ENCODE measurements around the gene PILRB. TPM values are rescaled to one million over a fixed set of nuclear protein-coding genes. Genes with fewer than 3 reads are reported as not detected.

Gene PILRB
- total RNA-seq, 2 donors from 2014 or later = 63.3 to 65.6 TPM

GRCh38 chr7:100407285-100408180, 49.6 kb downstream of the PILRB start:
- Histone ChIP-seq H3K27ac (no peak overlapping the region), H3K9me3 (no peaks in the 10 kb centered on the region), H3K4me3 (no peak overlapping the region), H3K4me1 (no peaks in the 10 kb centered on the region), H3K36me3 (replicated peaks in 1 of 2; ENCODE audit: insufficient read depth in 1 of 2, low read depth in 2 of 2) (no peaks in the 10 kb centered on the region), H3K27me3 (no peaks in the 10 kb centered on the region)
- TF ChIP-seq, protein P1, sequence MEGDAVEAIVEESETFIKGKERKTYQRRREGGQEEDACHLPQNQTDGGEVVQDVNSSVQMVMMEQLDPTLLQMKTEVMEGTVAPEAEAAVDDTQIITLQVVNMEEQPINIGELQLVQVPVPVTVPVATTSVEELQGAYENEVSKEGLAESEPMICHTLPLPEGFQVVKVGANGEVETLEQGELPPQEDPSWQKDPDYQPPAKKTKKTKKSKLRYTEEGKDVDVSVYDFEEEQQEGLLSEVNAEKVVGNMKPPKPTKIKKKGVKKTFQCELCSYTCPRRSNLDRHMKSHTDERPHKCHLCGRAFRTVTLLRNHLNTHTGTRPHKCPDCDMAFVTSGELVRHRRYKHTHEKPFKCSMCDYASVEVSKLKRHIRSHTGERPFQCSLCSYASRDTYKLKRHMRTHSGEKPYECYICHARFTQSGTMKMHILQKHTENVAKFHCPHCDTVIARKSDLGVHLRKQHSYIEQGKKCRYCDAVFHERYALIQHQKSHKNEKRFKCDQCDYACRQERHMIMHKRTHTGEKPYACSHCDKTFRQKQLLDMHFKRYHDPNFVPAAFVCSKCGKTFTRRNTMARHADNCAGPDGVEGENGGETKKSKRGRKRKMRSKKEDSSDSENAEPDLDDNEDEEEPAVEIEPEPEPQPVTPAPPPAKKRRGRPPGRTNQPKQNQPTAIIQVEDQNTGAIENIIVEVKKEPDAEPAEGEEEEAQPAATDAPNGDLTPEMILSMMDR (IDR thresholded peaks at IDR 0.05) = peak; percentile 38 to 68 (median 49)
- no peak for TF ChIP-seq POLR2A (IDR thresholded peaks at IDR 0.05)
- ATAC-seq = peak; percentile 76
- 34 to 43% methylated on average over 12 of the region's 12 CpGs for WGBS, 2 donors
- peak in 3 of 4 donors; percentile 19 to 60 (median 33) for DNase-seq
- intact Hi-C loops (cut with DNase I) = no loop called here

DNA sequence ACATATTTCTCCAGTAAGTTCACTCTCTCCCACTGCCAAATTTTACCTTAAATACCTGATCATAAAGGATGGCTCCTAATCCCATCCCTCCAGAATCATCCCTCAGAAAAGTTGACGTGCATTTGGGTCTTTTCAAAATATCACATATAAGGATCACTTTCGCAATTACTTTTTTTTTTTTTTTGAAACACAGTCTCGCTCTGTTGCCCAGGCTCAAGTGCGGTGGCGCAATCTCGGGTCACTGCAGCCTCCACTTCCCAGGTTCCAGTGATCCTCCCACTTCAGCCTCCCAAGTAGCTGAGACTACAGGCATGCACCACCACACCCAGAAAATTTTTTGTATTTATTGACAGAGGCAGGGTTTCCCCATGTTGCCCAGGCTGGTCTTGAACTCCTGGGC, 53.2 kb downstream of the PILRB start:
- intact Hi-C loops (cut with DNase I) = no loop called here
- H3K9me3 ChIP-seq = no peaks in the 10 kb centered on the region
- DNase-seq (no peak), ATAC-seq (no peak)
- H3K27me3 ChIP-seq = no peaks in the 10 kb centered on the region
- no peak overlapping the region for H3K27ac ChIP-seq
- no peaks in the 10 kb centered on the region for H3K36me3 ChIP-seq (replicated peaks in 1 of 2; ENCODE audit: insufficient read depth in 1 of 2, low read depth in 2 of 2)
- no peak for TF ChIP-seq POLR2A (IDR thresholded peaks at IDR 0.05)
- TF ChIP-seq, protein P1 (IDR thresholded peaks at IDR 0.05) = no peak
- no peak overlapping the region for H3K4me3 ChIP-seq
- no peaks in the 10 kb centered on the region for H3K4me1 ChIP-seq
- 83 to 87% methylated on average over 6 of the region's 6 CpGs for WGBS, 2 donors

- TF ChIP-seq, protein P1 (IDR thresholded peaks at IDR 0.05) = no peak
- TF ChIP-seq POLR2A (IDR thresholded peaks at IDR 0.05) = no peak
- Histone ChIP-seq H3K4me1 (no peaks in the 10 kb centered on the region), H3K27me3 (no peaks in the 10 kb centered on the region), H3K4me3 (no peak overlapping the region), H3K27ac (no peak overlapping the region), H3K36me3 (replicated peaks in 1 of 2; ENCODE audit: insufficient read depth in 1 of 2, low read depth in 2 of 2) (no peaks in the 10 kb centered on the region), H3K9me3 (no peaks in the 10 kb centered on the region)
- ATAC-seq = no peak
- no peak for DNase-seq
- intact Hi-C loops (cut with DNase I) = no loop called here
These were observed 55.4 kb downstream of the PILRB start for GRCh38 chr7:100413346-100413745.

DNA sequence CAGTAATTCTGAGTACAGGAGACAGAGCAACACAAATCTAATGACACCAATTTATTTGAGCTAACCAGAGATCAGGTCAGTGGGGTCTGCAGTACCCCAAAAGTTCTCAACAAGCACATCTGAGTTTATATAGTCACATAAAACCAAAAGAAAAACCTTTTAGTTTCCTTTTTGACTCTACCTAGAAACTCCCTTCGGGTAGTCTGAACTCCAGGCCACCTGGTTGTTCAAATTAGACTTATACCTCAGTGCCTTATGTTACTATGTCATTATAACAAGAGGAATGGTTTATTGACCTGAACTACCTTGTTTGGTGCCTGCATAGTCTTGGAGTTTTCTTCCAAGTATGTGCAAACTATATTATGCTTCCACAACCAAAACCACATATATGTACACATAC, 56.0 kb downstream of the PILRB start:
- TF ChIP-seq, protein P1 (IDR thresholded peaks at IDR 0.05) = no peak
- no peak for TF ChIP-seq POLR2A (IDR thresholded peaks at IDR 0.05)
- Histone ChIP-seq H3K9me3 (no peaks in the 10 kb centered on the region), H3K27me3 (no peaks in the 10 kb centered on the region), H3K4me1 (no peaks in the 10 kb centered on the region), H3K27ac (no peak overlapping the region), H3K36me3 (replicated peaks in 1 of 2; ENCODE audit: insufficient read depth in 1 of 2, low read depth in 2 of 2) (no peaks in the 10 kb centered on the region), H3K4me3 (no peak overlapping the region)
- intact Hi-C loops (cut with DNase I) = no loop called here
- 88 to 95% methylated on average over 1 of the region's 1 CpG for WGBS, 2 donors
- no peak for DNase-seq
- no peak for ATAC-seq

DNA sequence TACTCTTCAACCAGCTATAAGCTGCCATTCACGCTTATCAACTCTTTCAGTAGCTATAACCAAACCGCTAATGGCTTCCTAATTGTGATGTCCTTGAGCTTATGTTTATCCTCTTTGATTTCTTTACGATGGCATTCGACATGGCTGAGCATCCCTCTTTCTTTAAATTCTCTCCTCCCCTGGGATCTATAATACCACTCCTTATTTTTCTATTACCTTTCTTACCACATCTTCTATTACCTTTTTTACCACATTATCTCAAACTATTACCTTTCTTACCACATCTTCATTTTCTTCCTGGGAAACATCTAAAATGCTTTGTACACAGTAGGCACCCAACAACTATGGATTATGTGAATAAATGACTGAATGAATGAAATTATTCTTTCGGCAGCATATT, 57.5 kb downstream of the PILRB start:
- DNase-seq (no peak), ATAC-seq (no peak)
- WGBS, 2 donors = 72% methylated on average over 5 of the region's 5 CpGs
- no peaks in the 10 kb centered on the region for H3K36me3 ChIP-seq (replicated peaks in 1 of 2; ENCODE audit: insufficient read depth in 1 of 2, low read depth in 2 of 2)
- no peak overlapping the region for H3K27ac ChIP-seq
- no peaks in the 10 kb centered on the region for H3K27me3 ChIP-seq
- no peak for TF ChIP-seq POLR2A (IDR thresholded peaks at IDR 0.05)
- TF ChIP-seq, protein P1 (IDR thresholded peaks at IDR 0.05) = no peak
- H3K4me1 ChIP-seq = no peaks in the 10 kb centered on the region
- H3K4me3 ChIP-seq = no peak overlapping the region
- intact Hi-C loops (cut with DNase I) = no loop called here
- H3K9me3 ChIP-seq = no peaks in the 10 kb centered on the region

All from body of pancreas (tissue), 4 donors.